ENCODE measurements around the gene RASL10A. TPM values are rescaled to one million over a fixed set of nuclear protein-coding genes. Genes with fewer than 3 reads are reported as not detected.

Gene RASL10A
- total and polyA plus RNA-seq, 2 donors (not counting 1 experiment from before 2014, with no cell fraction given), result not detected

DNA sequence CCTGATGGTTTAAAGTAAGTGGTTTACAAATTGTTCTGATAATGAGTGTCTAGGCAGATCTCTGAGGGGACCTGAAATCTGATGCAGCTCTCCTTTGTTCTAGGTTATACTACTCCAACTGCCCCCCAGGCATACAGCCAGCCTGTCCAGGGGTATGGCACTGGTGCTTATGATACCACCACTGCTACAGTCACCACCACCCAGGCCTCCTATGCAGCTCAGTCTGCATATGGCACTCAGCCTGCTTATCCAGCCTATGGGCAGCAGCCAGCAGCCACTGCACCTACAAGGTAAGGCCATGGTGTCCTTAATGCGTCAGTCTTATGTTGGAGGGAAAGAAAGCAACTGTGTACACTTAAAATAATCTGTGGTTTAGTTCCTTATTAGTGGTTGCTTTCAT is 37.6 kb downstream of the RASL10A start:
- TF ChIP-seq EZH2 (IDR thresholded peaks at IDR 0.05; ENCODE audit: low read length, missing control alignments), result no peak
- TF ChIP-seq CTCF (conservative IDR thresholded peaks at IDR 0.05 in 1 of 2, IDR thresholded peaks at IDR 0.05 in 1 of 2; ENCODE audit: low read depth in 1 of 2, low read length in 2 of 2), result no peak
- no peaks in the 10 kb centered on the region for H3K4me1 ChIP-seq (ENCODE audit: control insufficient read depth, extremely low read depth, insufficient read depth, low read length)
- H3K9ac ChIP-seq (ENCODE audit: insufficient read depth, low read length), result no peak overlapping the region
- H3K79me2 ChIP-seq (ENCODE audit: control insufficient read depth, insufficient read depth, low read length), result peaks cover 78% of the 10 kb centered on the region
- no peak overlapping the region for H3K4me2 ChIP-seq (ENCODE audit: extremely low read depth, insufficient read depth, low read length)
- H4K20me1 ChIP-seq (ENCODE audit: control insufficient read depth, extremely low read depth, insufficient read depth, low read length), result peaks cover 7% of the 10 kb centered on the region
- no peak overlapping the region for H3K27ac ChIP-seq (ENCODE audit: insufficient read depth, low read length)
- no peak overlapping the region for H3K4me3 ChIP-seq (replicated peaks in 1 of 4; ENCODE audit: control extremely low read depth in 1 of 4, insufficient read depth in 1 of 4, low read depth in 3 of 4, low read length in 4 of 4)
- no peak overlapping the region for H2AFZ ChIP-seq (ENCODE audit: low read length)
- no peaks in the 10 kb centered on the region for H3K27me3 ChIP-seq (ENCODE audit: control insufficient read depth, insufficient read depth, low read length)
- no peak for DNase-seq (ENCODE audit: low read depth in 2 of 2)
- H3K9me3 ChIP-seq (ENCODE audit: control insufficient read depth, insufficient read depth, low read depth, low read length), result no peaks in the 10 kb centered on the region
- peaks cover 17% of the 10 kb centered on the region for H3K36me3 ChIP-seq (ENCODE audit: control insufficient read depth, insufficient read depth, low read length)

DNA sequence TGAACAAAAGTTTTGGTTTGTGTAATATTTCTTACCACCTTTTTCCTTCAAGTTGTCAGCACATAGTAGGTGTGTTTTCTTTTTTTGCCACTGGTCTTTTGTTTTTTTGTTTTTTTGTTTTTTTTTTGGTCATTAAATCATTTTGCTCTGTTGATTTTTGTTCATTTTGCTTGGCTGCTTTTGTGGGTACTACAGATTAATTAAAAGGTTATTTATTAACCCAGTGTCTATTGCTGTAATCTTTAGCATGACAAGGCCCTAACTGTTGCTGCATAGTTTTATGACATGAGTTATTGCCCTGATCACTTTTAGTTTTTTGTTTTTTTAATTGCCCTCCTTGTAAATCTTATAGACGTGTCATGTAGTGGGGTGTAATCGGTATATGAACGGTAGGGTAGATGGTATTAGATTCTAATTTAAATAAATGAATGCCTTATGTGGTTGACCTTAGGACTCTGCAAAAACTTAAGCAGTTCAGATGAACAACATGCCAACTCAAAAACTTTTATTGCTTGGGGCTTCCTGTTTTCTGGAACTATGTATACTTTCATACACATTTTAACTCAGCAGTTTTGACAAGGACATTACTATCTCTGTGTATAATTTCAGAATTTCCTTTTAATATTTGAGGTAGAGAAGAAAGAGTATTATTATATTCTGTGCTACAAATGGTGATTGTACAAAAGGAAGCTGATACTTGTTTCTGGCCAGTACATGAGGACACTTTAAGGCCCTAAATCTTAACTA is 39.5 kb downstream of the RASL10A start:
- H3K4me1 ChIP-seq (ENCODE audit: control insufficient read depth, extremely low read depth, insufficient read depth, low read length), result peaks cover 2% of the 10 kb centered on the region
- no peak overlapping the region for H3K9ac ChIP-seq (ENCODE audit: insufficient read depth, low read length)
- no peak overlapping the region for H3K27ac ChIP-seq (ENCODE audit: insufficient read depth, low read length)
- H3K79me2 ChIP-seq (ENCODE audit: control insufficient read depth, insufficient read depth, low read length), result peaks cover 88% of the 10 kb centered on the region
- no peaks in the 10 kb centered on the region for H3K9me3 ChIP-seq (ENCODE audit: control insufficient read depth, insufficient read depth, low read depth, low read length)
- no peak overlapping the region for H3K4me2 ChIP-seq (ENCODE audit: extremely low read depth, insufficient read depth, low read length)
- no peak overlapping the region for H2AFZ ChIP-seq (ENCODE audit: low read length)
- TF ChIP-seq EZH2 (IDR thresholded peaks at IDR 0.05; ENCODE audit: low read length, missing control alignments), result no peak
- H3K4me3 ChIP-seq (replicated peaks in 1 of 4; ENCODE audit: control extremely low read depth in 1 of 4, insufficient read depth in 1 of 4, low read depth in 3 of 4, low read length in 4 of 4), result no peak overlapping the region
- DNase-seq (ENCODE audit: low read depth in 2 of 2), result no peak
- H4K20me1 ChIP-seq (ENCODE audit: control insufficient read depth, extremely low read depth, insufficient read depth, low read length), result peaks cover 17% of the 10 kb centered on the region
- H3K36me3 ChIP-seq (ENCODE audit: control insufficient read depth, insufficient read depth, low read length), result peaks cover 13% of the 10 kb centered on the region
- no peaks in the 10 kb centered on the region for H3K27me3 ChIP-seq (ENCODE audit: control insufficient read depth, insufficient read depth, low read length)

GRCh38 chr22:29275167-29275566 is 40.3 kb downstream of the RASL10A start:
- H3K27me3 ChIP-seq (ENCODE audit: control insufficient read depth, insufficient read depth, low read length), result no peaks in the 10 kb centered on the region
- H3K9ac ChIP-seq (ENCODE audit: insufficient read depth, low read length), result no peak overlapping the region
- H3K4me2 ChIP-seq (ENCODE audit: extremely low read depth, insufficient read depth, low read length), result no peak overlapping the region
- H3K79me2 ChIP-seq (ENCODE audit: control insufficient read depth, insufficient read depth, low read length), result peaks cover 92% of the 10 kb centered on the region
- DNase-seq (ENCODE audit: low read depth in 2 of 2), result no peak
- H3K9me3 ChIP-seq (ENCODE audit: control insufficient read depth, insufficient read depth, low read depth, low read length), result no peaks in the 10 kb centered on the region
- no peak overlapping the region for H3K27ac ChIP-seq (ENCODE audit: insufficient read depth, low read length)
- H4K20me1 ChIP-seq (ENCODE audit: control insufficient read depth, extremely low read depth, insufficient read depth, low read length), result peaks cover 22% of the 10 kb centered on the region
- H3K4me3 ChIP-seq (replicated peaks in 1 of 4; ENCODE audit: control extremely low read depth in 1 of 4, insufficient read depth in 1 of 4, low read depth in 3 of 4, low read length in 4 of 4), result no peak overlapping the region
- TF ChIP-seq CTCF (conservative IDR thresholded peaks at IDR 0.05 in 1 of 2, IDR thresholded peaks at IDR 0.05 in 1 of 2; ENCODE audit: low read depth in 1 of 2, low read length in 2 of 2) (no peak), EZH2 (IDR thresholded peaks at IDR 0.05; ENCODE audit: low read length, missing control alignments) (no peak)
- peaks cover 7% of the 10 kb centered on the region for H3K4me1 ChIP-seq (ENCODE audit: control insufficient read depth, extremely low read depth, insufficient read depth, low read length)
- H3K36me3 ChIP-seq (ENCODE audit: control insufficient read depth, insufficient read depth, low read length), result peaks cover 13% of the 10 kb centered on the region
- no peak overlapping the region for H2AFZ ChIP-seq (ENCODE audit: low read length)

Measured in fibroblast of lung (primary cell).